GM12891 (cell line): Measurements from ENCODE around the gene TCTN2.

Experiments
- PAX5 ChIP-seq: IDR thresholded peaks from 2 replicates; pipeline ENCODE4 v1.6.1; 2011; ENCODE audit warnings: low read length, moderate library complexity, mild to moderate bottlenecking; ENCODE audit not compliant: insufficient read depth, severe bottlenecking
- SPI1 ChIP-seq: IDR thresholded peaks from 2 replicates; pipeline ENCODE4 v1.6.1; 2011; ENCODE audit warnings: low read depth, low read length, control low read depth

DNA sequence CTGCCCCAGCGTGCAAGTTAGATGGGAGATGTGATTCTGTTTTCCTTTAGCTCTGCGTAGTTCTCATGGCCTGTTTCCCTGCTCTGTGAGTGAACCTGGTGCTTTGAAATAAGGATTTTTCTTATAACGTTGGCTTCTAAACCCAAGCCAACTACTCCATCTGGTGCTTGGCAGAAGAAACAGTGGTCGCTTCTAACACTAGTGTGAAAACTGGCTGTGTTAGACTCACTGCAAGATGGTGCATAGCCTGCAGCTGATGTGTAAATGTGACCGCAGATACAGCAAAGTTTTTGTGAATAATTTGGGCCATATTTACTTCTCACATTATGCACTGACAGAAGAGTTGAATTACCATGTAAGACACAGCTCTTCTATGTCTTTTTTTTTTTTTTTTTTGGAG lies 25.0 kb upstream of the TCTN2 start:
- TF ChIP-seq SPI1: no peak
- no peak for TF ChIP-seq PAX5
